IMR-90 (cell line): ENCODE measurements around the gene SNRNP25. TPM values are rescaled to one million over a fixed set of nuclear protein-coding genes. Genes with fewer than 3 reads are reported as not detected.

Experiments used
- ATAC-seq: fragments of 200-7000 bp; cut with Tn5 transposase; 2 replicates; pipeline ENCODE4 v1.9.1; 2020; ENCODE audit warnings: low read depth, mild to moderate bottlenecking, moderate library complexity
- BruUV-seq: library from RNA; stranded (reverse); fragments of 400-500 nt; replicated peaks from 2 replicates; lab custom pipeline; 2021; lab: Mats Ljungman, UMichigan
- CTCF ChIA-PET: fragments of 300-600 bp; formaldehyde crosslinking; extraction: SDS; loops from one replicate; lab custom pipeline; 2021; ENCODE audit warnings: antibody characterized with exemption; lab: Yijun Ruan, JAX
- POLR2A ChIA-PET: fragments of 300-600 bp; sonication (Branson Sonifier 250); formaldehyde crosslinking; loops from one replicate; lab custom pipeline; 2022; ENCODE audit warnings: antibody characterized with exemption; ENCODE audit not compliant: unreplicated experiment; lab: Charles Lee
- DNase-seq: peaks from one replicate; pipeline ENCODE4 v3.0.0; 2013
- H2AFZ ChIP-seq: replicated peaks from 2 replicates; pipeline ENCODE3; 2013; ENCODE audit warnings: low read length, mild to moderate bottlenecking; ENCODE audit not compliant: poor library complexity
- H2AK5ac ChIP-seq: 2 replicates; pipeline ENCODE4 v1.6.1; 2013; ENCODE audit warnings: low read depth, low read length, inconsistent platforms
- H2AK9ac ChIP-seq: replicated peaks from 2 replicates; pipeline ENCODE3; 2013; ENCODE audit warnings: mild to moderate bottlenecking, low read depth, low read length, moderate library complexity; ENCODE audit not compliant: poor library complexity
- H2BK120ac ChIP-seq: 2 replicates; pipeline ENCODE4 v1.6.1; 2013; ENCODE audit warnings: low read depth, low read length, inconsistent platforms
- H2BK15ac ChIP-seq: 3 replicates; pipeline ENCODE4 v1.6.1; 2013; ENCODE audit warnings: low read depth, low read length, inconsistent platforms
- H2BK20ac ChIP-seq: 2 replicates; pipeline ENCODE4 v1.6.1; 2013; ENCODE audit warnings: low read depth, mild to moderate bottlenecking, inconsistent platforms, low read length, moderate library complexity
- H2BK5ac ChIP-seq: 2 replicates; pipeline ENCODE4 v1.6.1; 2013; ENCODE audit warnings: mild to moderate bottlenecking, low read depth, low read length, inconsistent platforms; ENCODE audit not compliant: poor library complexity, severe bottlenecking
- H3K14ac ChIP-seq: replicated peaks from 2 replicates; pipeline ENCODE4 v1.6.1; 2013; ENCODE audit warnings: low read depth, low read length, inconsistent platforms
- H3K18ac ChIP-seq: 2 replicates; pipeline ENCODE4 v1.6.1; 2013; ENCODE audit warnings: low read depth, low read length, control low read depth
- H3K23ac ChIP-seq: 2 replicates; pipeline ENCODE4 v1.6.1; 2013; ENCODE audit warnings: low read depth, low read length, inconsistent platforms
- H3K27ac ChIP-seq: 2 replicates; pipeline ENCODE4 v1.5.1; 2013; ENCODE audit warnings: mild to moderate bottlenecking, control low read depth, low read length; ENCODE audit not compliant: insufficient read depth
- H3K27me3 ChIP-seq: 2 replicates; pipeline ENCODE4 v1.6.1; 2013; ENCODE audit warnings: low read length; ENCODE audit not compliant: control insufficient read depth, insufficient read depth
- H3K36me3 ChIP-seq: 2 replicates; pipeline ENCODE4 v1.6.1; 2013; ENCODE audit warnings: low read length, mixed read lengths; ENCODE audit not compliant: control insufficient read depth, insufficient read depth
- H3K4ac ChIP-seq: 2 replicates; pipeline ENCODE4 v1.6.1; 2013; ENCODE audit warnings: low read depth, low read length, inconsistent platforms
- H3K4me1 ChIP-seq: 2 replicates; pipeline ENCODE4 v1.6.1; 2013; ENCODE audit warnings: low read length, mixed read lengths; ENCODE audit not compliant: control insufficient read depth, insufficient read depth
- H3K4me2 ChIP-seq: 2 replicates; pipeline ENCODE4 v1.6.1; 2013; ENCODE audit warnings: low read depth, mild to moderate bottlenecking, control low read depth, low read length, moderate library complexity
- H3K4me3 ChIP-seq: 2 replicates; pipeline ENCODE4 v1.5.1; 2013; ENCODE audit warnings: low read depth, mild to moderate bottlenecking, control low read depth, low read length, moderate library complexity; ENCODE audit not compliant: insufficient read depth
- H3K56ac ChIP-seq: 2 replicates; pipeline ENCODE4 v1.6.1; 2013; ENCODE audit warnings: low read length, inconsistent platforms; ENCODE audit not compliant: insufficient read depth; ENCODE audit errors: extremely low read depth
- H3K79me1 ChIP-seq, 2 experiments: 2 replicates each; pipeline ENCODE4 v1.6.1; 2013; ENCODE audit warnings: low read length in 2 of 2, inconsistent platforms in 1 of 2, low read depth in 1 of 2
- H3K9ac ChIP-seq: 2 replicates; pipeline ENCODE4 v1.6.1; 2013; ENCODE audit warnings: low read depth, low read length, control low read depth
- H3K9me1 ChIP-seq: 2 replicates; pipeline ENCODE4 v1.6.1; 2013; ENCODE audit warnings: low read length, inconsistent platforms; ENCODE audit not compliant: insufficient read depth
- H3K9me3 ChIP-seq: 2 replicates; pipeline ENCODE4 v1.6.1; 2013; ENCODE audit warnings: low read length; ENCODE audit not compliant: control insufficient read depth, insufficient read depth
- H4K20me1 ChIP-seq: 2 replicates; pipeline ENCODE4 v1.6.1; 2013; ENCODE audit warnings: low read length, inconsistent platforms; ENCODE audit not compliant: insufficient read depth
- H4K5ac ChIP-seq: 2 replicates; pipeline ENCODE4 v1.6.1; 2013; ENCODE audit warnings: mild to moderate bottlenecking, low read depth, low read length, control low read depth
- H4K8ac ChIP-seq, 2 experiments: 2 replicates each; pipeline ENCODE4 v1.6.1; 2013; ENCODE audit warnings: low read depth in 2 of 2, low read length in 2 of 2, control low read depth in 1 of 2, inconsistent platforms in 1 of 2
- H4K91ac ChIP-seq: 2 replicates; pipeline ENCODE4 v1.6.1; 2013; ENCODE audit warnings: low read depth, low read length, inconsistent platforms; ENCODE audit not compliant: insufficient read depth
- CEBPB ChIP-seq: IDR thresholded peaks from 2 replicates; pipeline ENCODE4 v1.6.1; 2012; ENCODE audit warnings: low read depth, low read length, improper control_type of control experiment
- CHD1 ChIP-seq: IDR thresholded peaks from 2 replicates; pipeline ENCODE4 v1.6.1; 2012; ENCODE audit warnings: low read depth, low read length, improper control_type of control experiment
- FOS ChIP-seq: fragments of 150-350 bp; IDR thresholded peaks from 2 replicates; pipeline ENCODE4 v1.6.1; 2016; ENCODE audit warnings: low read depth, low read length
- MAFK ChIP-seq: IDR thresholded peaks from 2 replicates; pipeline ENCODE4 v1.6.1; 2012; ENCODE audit warnings: low read depth, low read length, improper control_type of control experiment
- MAZ ChIP-seq: IDR thresholded peaks from 2 replicates; pipeline ENCODE4 v1.6.1; 2012; ENCODE audit warnings: low read depth, mild to moderate bottlenecking, low read length, improper control_type of control experiment, moderate library complexity, borderline replicate concordance
- MXI1 ChIP-seq: IDR thresholded peaks from 2 replicates; pipeline ENCODE4 v1.6.1; 2012; ENCODE audit warnings: low read depth, mild to moderate bottlenecking, low read length, moderate library complexity, borderline replicate concordance
- NFE2L2 ChIP-seq: fragments of 150-350 bp; IDR thresholded peaks from 2 replicates; pipeline ENCODE4 v1.6.1; 2016; ENCODE audit warnings: low read depth, mild to moderate bottlenecking, low read length
- POLR2A ChIP-seq: IDR thresholded peaks from 2 replicates; pipeline ENCODE4 v1.6.1; 2012; ENCODE audit warnings: mild to moderate bottlenecking, low read depth, low read length
- RAD21 ChIP-seq: IDR thresholded peaks from 2 replicates; pipeline ENCODE4 v1.6.1; 2012; ENCODE audit warnings: low read length, improper control_type of control experiment
- RCOR1 ChIP-seq: IDR thresholded peaks from 2 replicates; pipeline ENCODE4 v1.6.1; 2012; ENCODE audit warnings: mild to moderate bottlenecking, low read length, improper control_type of control experiment; ENCODE audit not compliant: insufficient replicate concordance
- RFX5 ChIP-seq: IDR thresholded peaks from 2 replicates; pipeline ENCODE4 v1.8.0; 2012; ENCODE audit warnings: low read depth, mild to moderate bottlenecking, low read length, moderate library complexity
- WGBS, 2 experiments: methylation state at CpG; one replicate each; pipeline versions ENCODE4 v1.1.5 to v1.1.7; 2013; ENCODE audit warnings: missing lambda C conversion rate in 2 of 2; ENCODE audit not compliant: insufficient read length in 1 of 2; ENCODE audit errors: extremely low coverage in 2 of 2; 5-methylcytosine and 5-hydroxymethylcytosine counted together
- dilution Hi-C: fragments of 300-500 bp; cut with HindIII; formaldehyde crosslinking; loops from one replicate; pipeline ENCODE4 v1.14.3; 2018; ENCODE audit warnings: low sequenced_read_pairs; ENCODE audit not compliant: unreplicated experiment
- in situ Hi-C: fragments of 300-500 bp; cut with MboI; formaldehyde crosslinking; loops from 3 replicates; pipeline ENCODE4 v1.14.3; 2019; ENCODE audit warnings: low sequenced_read_pairs, inconsistent platforms, mixed read lengths
- intact Hi-C: fragments of 100-400 bp; cut with micrococcal nuclease; formaldehyde crosslinking; loops from 2 replicates; pipeline ENCODE4 v1.10.0; 2022
- polyA plus RNA-seq, 3 experiments: library from polyadenylated mRNA; depleted of rRNA; stranded (reverse); fragments of >200 nt; gene quantifications; 2 replicates each; pipeline ENCODE4 v1.2.3, GENCODE V29; 2012; ENCODE audit warnings: low replicate concordance in 1 of 3
- total RNA-seq: library from RNA; depleted of rRNA; stranded (reverse); fragments of >200 nt; gene quantifications from 2 replicates; pipeline ENCODE4 v1.2.3, GENCODE V29; 2012
- TF ChIP-seq, protein P1 (sequence below): conservative IDR thresholded peaks from 2 replicates; pipeline ENCODE4 v1.5.1; 2012; ENCODE audit warnings: mild to moderate bottlenecking, low read depth, low read length, improper control_type of control experiment
- TF ChIP-seq, protein P2 (sequence below): fragments of 150-350 bp; IDR thresholded peaks from 2 replicates; pipeline ENCODE4 v1.6.1; 2016; ENCODE audit warnings: low read depth, mild to moderate bottlenecking, low read length, moderate library complexity, borderline replicate concordance
- TF ChIP-seq, protein P3 (sequence below): fragments of 150-350 bp; IDR thresholded peaks from 2 replicates; pipeline ENCODE4 v1.6.1; 2017; ENCODE audit warnings: mild to moderate bottlenecking, antibody characterized with exemption, low read length, low read depth

Gene SNRNP25
- total and polyA plus RNA-seq, 2 of the 4 experiments (the other 2 are of a cell fraction): 67.2 to 88.0 TPM

DNA sequence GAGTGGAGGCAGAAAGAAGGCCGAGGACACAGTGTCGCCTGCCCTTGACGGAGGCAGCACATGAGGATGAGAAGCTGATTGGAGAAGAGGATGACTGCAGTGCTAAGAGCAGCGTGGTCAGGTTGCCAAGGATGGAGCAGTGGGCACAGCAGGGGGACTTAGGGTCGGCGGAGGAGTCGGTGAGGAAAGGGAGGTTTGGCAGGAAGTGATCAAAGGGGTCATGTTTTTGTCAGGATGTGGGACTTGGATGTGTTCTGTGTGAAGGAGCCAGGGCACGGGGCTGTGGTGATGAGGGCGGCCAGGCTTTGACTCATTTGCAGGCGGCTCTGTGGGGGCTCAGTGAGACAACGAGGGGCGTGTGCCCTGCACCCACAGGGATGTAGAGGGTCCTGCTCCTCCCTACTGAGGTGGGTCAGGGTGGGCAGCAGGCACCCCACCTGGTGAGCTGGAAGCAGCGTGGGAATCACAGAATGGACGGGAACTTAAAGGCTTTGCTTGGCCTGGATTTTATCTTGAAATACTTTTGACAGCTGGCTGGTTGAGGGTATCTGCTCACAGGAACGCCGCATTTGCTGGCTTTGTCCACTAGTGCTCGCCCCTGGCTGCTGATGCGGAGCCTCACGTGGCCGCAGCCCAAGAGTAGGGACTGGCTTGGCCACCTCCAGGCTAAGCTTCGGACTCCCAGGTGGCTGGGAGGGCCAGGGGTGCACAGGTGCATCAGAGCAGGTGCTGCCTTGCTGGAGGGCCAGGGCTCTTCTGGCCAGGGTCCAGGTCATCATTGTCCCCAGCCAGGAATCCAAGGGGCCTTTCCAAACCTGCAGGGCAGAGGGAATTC lies 30.4 kb downstream of the SNRNP25 start:
- Histone ChIP-seq H2AFZ (peak overlapping the region; percentile 63), H2BK120ac (peak overlapping the region; percentile 75), H3K4me2 (no peak overlapping the region), H2BK20ac (no peak overlapping the region), H4K20me1 (peaks cover 28% of the 10 kb centered on the region), H3K9me3 (no peaks in the 10 kb centered on the region), H3K23ac (0 out of 2 replicates have a peak overlapping the region, but pooled peaks have one; percentile 10), H3K4me3 (no peak overlapping the region), H2AK9ac (peak overlapping the region; percentile 93), H3K4me1 (peaks cover 24% of the 10 kb centered on the region), H2AK5ac (peak overlapping the region; percentile 93), H3K27me3 (no peaks in the 10 kb centered on the region), H3K36me3 (peaks cover 62% of the 10 kb centered on the region), H3K56ac (no peak overlapping the region), H4K91ac (peak overlapping the region; percentile 39), H2BK15ac (no peak overlapping the region), H3K9me1 (peaks cover 15% of the 10 kb centered on the region; the same call in 1 of the 2 replicates), H2BK5ac (peak overlapping the region; percentile 76), H3K4ac (peak overlapping the region; percentile 68), H4K5ac (no peak overlapping the region), H3K18ac (no peak overlapping the region), H3K9ac (no peak overlapping the region), H3K27ac (peak overlapping the region; percentile 74), H3K14ac (peak overlapping the region; percentile 50), H4K8ac (peak overlapping the region in 1 of 2 experiments; percentile 38; a peak in 1 of 4 replicates), H3K79me1 (peaks cover 16 to 72% of the 10 kb centered on the region in 2 experiments)
- ChIA-PET POLR2A (no interaction called here), CTCF (interaction anchor here (2.3 kb wide), 1 partner anchor 19 kb away, joined by 14 read pairs; no protein-coding TSS in a partner anchor)
- dilution Hi-C loops (no loop called here), intact Hi-C loops (loop anchor here (1.0 kb wide), 2 partner anchors 13 to 19 kb away; no protein-coding TSS in a partner anchor), in situ Hi-C loops (no loop called here)
- peak; percentile 7 for ATAC-seq
- WGBS, 2 experiments: 70% methylated on average over 10 of the region's 21 CpGs; no CpG with 5 or more reads in 1 of the 2 experiments
- no TSS peak for BruUV-seq
- peak; percentile 28 for DNase-seq
- TF ChIP-seq, protein P1, sequence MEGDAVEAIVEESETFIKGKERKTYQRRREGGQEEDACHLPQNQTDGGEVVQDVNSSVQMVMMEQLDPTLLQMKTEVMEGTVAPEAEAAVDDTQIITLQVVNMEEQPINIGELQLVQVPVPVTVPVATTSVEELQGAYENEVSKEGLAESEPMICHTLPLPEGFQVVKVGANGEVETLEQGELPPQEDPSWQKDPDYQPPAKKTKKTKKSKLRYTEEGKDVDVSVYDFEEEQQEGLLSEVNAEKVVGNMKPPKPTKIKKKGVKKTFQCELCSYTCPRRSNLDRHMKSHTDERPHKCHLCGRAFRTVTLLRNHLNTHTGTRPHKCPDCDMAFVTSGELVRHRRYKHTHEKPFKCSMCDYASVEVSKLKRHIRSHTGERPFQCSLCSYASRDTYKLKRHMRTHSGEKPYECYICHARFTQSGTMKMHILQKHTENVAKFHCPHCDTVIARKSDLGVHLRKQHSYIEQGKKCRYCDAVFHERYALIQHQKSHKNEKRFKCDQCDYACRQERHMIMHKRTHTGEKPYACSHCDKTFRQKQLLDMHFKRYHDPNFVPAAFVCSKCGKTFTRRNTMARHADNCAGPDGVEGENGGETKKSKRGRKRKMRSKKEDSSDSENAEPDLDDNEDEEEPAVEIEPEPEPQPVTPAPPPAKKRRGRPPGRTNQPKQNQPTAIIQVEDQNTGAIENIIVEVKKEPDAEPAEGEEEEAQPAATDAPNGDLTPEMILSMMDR: no peak
- TF ChIP-seq MAZ (no peak), NFE2L2 (no peak), MAFK (no peak), CHD1 (no peak), POLR2A (no peak), FOS (no peak), RFX5 (no peak), RCOR1 (no peak), MXI1 (no peak), RAD21 (no peak), CEBPB (no peak)
- TF ChIP-seq, protein P2, sequence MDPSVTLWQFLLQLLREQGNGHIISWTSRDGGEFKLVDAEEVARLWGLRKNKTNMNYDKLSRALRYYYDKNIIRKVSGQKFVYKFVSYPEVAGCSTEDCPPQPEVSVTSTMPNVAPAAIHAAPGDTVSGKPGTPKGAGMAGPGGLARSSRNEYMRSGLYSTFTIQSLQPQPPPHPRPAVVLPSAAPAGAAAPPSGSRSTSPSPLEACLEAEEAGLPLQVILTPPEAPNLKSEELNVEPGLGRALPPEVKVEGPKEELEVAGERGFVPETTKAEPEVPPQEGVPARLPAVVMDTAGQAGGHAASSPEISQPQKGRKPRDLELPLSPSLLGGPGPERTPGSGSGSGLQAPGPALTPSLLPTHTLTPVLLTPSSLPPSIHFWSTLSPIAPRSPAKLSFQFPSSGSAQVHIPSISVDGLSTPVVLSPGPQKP: no peak
- TF ChIP-seq, protein P3, sequence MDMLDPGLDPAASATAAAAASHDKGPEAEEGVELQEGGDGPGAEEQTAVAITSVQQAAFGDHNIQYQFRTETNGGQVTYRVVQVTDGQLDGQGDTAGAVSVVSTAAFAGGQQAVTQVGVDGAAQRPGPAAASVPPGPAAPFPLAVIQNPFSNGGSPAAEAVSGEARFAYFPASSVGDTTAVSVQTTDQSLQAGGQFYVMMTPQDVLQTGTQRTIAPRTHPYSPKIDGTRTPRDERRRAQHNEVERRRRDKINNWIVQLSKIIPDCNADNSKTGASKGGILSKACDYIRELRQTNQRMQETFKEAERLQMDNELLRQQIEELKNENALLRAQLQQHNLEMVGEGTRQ: no peak
